Activated CD4-positive, alpha-beta T cell treated with anti-CD3 and anti-CD28 coated beads, Interleukin-10, Interleukin-2, amounts not matched to agents 100 ng/mL and 50 ng/mL, durations not matched to agents 16 hours and 8 hours (primary cell): ENCODE data around the gene HS6ST1.

Source experiments
- DNase-seq: peaks from one replicate; pipeline ENCODE4 v3.0.0-alpha.2; 2020

Gene HS6ST1

DNA sequence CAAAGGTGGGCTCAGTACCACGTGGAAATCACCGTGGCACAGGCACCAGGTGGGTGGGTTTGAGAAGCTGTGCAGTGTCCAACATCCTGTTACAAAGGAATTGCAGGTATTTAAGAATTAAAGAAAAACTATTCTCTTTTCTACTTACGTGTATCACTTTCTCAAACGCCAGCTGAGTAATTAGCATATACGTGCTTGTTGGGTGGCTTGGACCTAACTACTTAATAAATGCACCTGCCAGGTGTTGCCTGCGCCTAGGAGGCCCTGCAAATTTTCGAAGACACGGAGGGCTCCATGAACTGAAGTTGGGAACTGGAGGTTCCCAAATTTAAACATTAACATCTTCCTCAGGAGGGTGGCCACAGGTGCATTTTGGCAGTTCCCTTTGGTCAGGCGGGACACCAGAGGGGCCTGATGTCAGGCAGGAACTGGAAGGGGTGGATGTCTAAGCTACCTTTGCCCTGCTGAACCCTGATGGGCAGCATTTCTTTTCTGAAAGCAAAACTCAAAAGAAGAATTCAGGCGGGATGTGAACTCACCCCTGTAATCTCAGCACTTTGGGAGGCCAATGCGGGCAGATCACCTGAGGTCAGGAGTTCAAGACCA lies 84.8 kb downstream of the HS6ST1 start:
- no peak for DNase-seq

DNA sequence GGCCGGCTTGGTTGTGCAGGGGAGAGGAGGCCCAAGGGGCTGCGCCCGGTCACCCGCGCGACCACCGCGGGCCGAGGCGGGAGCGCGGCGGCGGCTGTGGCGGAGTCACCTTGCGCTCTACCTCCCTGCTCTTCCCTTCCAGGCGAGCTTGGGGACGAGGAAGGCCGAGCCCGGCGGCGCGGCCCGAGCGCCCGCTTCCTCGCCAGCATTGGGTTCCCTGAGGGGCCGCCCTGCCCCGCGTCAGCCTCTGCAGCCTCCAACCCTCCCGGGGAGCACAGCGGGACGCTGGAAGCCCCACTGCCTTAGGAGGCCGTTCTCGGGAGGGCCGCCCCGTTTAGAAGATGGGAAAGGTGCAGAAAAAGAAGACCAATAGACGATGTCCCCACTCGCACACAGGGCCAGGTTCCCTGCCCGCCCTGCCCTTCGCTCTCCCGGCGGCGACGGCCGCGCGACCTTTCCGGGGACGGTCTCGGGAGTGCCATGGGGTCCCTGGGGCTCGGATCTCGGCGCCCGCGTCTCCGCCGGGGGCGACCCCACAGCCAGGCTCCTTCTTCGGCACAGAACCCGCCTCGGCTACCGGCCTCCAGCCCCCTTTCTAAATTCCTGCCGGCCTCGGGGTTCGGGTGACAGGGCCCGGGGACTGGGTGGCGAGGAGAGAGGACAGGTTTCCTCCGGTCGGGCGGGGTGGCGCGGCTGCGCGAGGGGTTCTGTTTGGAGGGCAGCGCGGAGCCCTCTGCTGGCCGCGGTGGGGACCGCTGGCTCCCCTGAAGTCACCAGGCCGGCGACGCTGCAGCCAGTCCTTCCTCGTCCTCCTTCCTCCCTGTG lies 85.5 kb downstream of the HS6ST1 start:
- DNase-seq, result peak; percentile 90

- DNase-seq, result peak; percentile 22
Measured at GRCh38 chr2:128228894-128229293, 89.8 kb downstream of the HS6ST1 start.

DNA sequence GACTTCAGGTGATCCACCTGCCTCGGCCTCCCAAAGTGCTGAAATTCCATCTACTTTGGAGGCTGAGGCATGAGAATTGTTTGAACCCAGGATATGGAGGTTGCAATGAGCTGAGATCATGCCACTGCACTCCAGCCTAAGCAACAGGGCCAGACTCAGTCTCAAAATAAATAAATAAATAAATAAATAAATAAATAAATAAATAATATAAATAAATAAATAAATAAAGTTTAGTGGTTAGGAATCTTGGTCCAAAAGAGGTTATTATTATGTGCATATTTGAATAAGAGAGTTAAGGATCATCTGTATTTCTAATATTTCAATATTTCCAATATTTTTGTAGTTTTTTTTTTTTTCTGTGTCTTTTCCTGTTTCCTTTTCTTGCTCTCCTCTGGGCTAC lies 90.8 kb downstream of the HS6ST1 start:
- no peak for DNase-seq

- DNase-seq, result no peak
Measured at GRCh38 chr2:128219891-128220290, 98.8 kb downstream of the HS6ST1 start.

DNA sequence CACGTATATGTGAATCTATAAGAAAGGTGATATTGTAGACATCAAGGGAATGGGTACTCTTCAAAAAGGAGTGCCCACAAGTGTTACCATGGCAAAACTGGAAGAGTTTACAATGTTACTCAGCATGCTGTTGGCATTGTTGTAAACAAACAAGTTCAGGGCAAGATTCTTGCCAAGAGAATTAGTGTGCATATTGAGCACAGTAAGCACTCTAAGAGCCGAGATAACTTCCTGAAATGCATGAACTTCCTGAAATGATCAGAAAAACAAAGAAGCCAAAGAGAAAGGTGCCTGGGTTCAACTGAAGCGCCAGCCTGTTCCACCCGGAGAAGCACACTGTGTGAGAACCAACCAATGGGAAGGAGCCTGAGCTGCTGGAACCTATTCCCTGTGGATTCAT lies 101.0 kb downstream of the HS6ST1 start:
- no peak for DNase-seq

- DNase-seq, result no peak
Measured at GRCh38 chr2:128215897-128216642, 102.6 kb downstream of the HS6ST1 start.
